GM23338 (cell line): Measurements from ENCODE around the gene ANKH. TPM values are rescaled to one million over a fixed set of nuclear protein-coding genes. Genes with fewer than 3 reads are reported as not detected.

ENCODE experiments used
- ATAC-seq: fragments of 200-7000 bp; cut with Tn5 transposase; 3 replicates; pipeline ENCODE4 v1.9.1; 2020
- DNase-seq: peaks from one replicate; pipeline ENCODE4 v3.0.0-alpha.2; 2015; ENCODE audit warnings: low spot score
- H2AFZ ChIP-seq: fragments of 200-600 bp; sonication (generic); 2 replicates; pipeline ENCODE4 v1.8.0; 2016; ENCODE audit warnings: antibody characterized with exemption, mild to moderate bottlenecking, moderate library complexity
- H3F3A ChIP-seq: fragments of 200-600 bp; sonication (generic); replicated peaks from 2 replicates; pipeline ENCODE4 v1.8.0; 2017; ENCODE audit warnings: antibody characterized with exemption, mixed run types, low read depth
- H3K27ac ChIP-seq: fragments of 200-600 bp; sonication (generic); 2 replicates; pipeline ENCODE4 v1.6.1; 2016; ENCODE audit warnings: low read depth
- H3K27me3 ChIP-seq: fragments of 200-600 bp; sonication (generic); 2 replicates; pipeline ENCODE4 v1.8.0; 2016; ENCODE audit warnings: mild to moderate bottlenecking, mixed run types, moderate library complexity; ENCODE audit not compliant: insufficient read depth
- H3K36me3 ChIP-seq: fragments of 200-600 bp; sonication (generic); 2 replicates; pipeline ENCODE4 v1.8.0; 2016; ENCODE audit warnings: mild to moderate bottlenecking; ENCODE audit not compliant: insufficient read depth
- H3K4me1 ChIP-seq: fragments of 200-600 bp; sonication (generic); 2 replicates; pipeline ENCODE4 v1.8.0; 2016; ENCODE audit warnings: mild to moderate bottlenecking, moderate library complexity; ENCODE audit not compliant: insufficient read depth
- H3K4me2 ChIP-seq: fragments of 200-600 bp; sonication (generic); 2 replicates; pipeline ENCODE4 v1.7.1; 2017; ENCODE audit warnings: mixed run types
- H3K4me3 ChIP-seq: fragments of 200-600 bp; sonication (generic); 2 replicates; pipeline ENCODE4 v1.6.1; 2016; ENCODE audit warnings: mixed run types
- H3K79me2 ChIP-seq: fragments of 200-600 bp; sonication (generic); replicated peaks from 2 replicates; pipeline ENCODE4 v1.8.0; 2017; ENCODE audit warnings: mild to moderate bottlenecking; ENCODE audit not compliant: insufficient read depth
- H3K9me2 ChIP-seq: fragments of 200-600 bp; sonication (generic); 2 replicates; pipeline ENCODE4 v1.8.0; 2017; ENCODE audit not compliant: insufficient read depth
- H4K20me1 ChIP-seq: fragments of 200-600 bp; sonication (generic); replicated peaks from 2 replicates; pipeline ENCODE4 v1.8.0; 2017; ENCODE audit warnings: mild to moderate bottlenecking; ENCODE audit not compliant: insufficient read depth
- H3K27ac Mint-ChIP-seq: 2 replicates; pipeline ENCODE4 v1.8.0; 2020; ENCODE audit warnings: inconsistent platforms, mild to moderate bottlenecking, moderate library complexity, mixed read lengths
- H3K27me3 Mint-ChIP-seq: 3 replicates; pipeline ENCODE4 v1.8.0; 2022; ENCODE audit warnings: low read depth, mild to moderate bottlenecking, moderate library complexity, mixed read lengths, inconsistent platforms; ENCODE audit not compliant: insufficient read depth, poor library complexity
- H3K36me3 Mint-ChIP-seq: 3 replicates; pipeline ENCODE4 v1.8.0; 2021; ENCODE audit warnings: low read depth, mild to moderate bottlenecking, inconsistent platforms, moderate library complexity, mixed read lengths
- H3K4me1 Mint-ChIP-seq: 3 replicates; pipeline ENCODE4 v1.8.0; 2020; ENCODE audit warnings: mild to moderate bottlenecking, inconsistent platforms, mixed read lengths
- H3K4me3 Mint-ChIP-seq: 3 replicates; pipeline ENCODE4 v1.8.0; 2021; ENCODE audit warnings: moderate library complexity, mild to moderate bottlenecking, inconsistent platforms, mixed read lengths
- H3K9me3 Mint-ChIP-seq: 3 replicates; pipeline ENCODE4 v1.8.0; 2020; ENCODE audit warnings: moderate library complexity, mild to moderate bottlenecking, inconsistent platforms, mixed read lengths
- CREB1 ChIP-seq: fragments of 250-450 bp; sonication (Bioruptor Pico); IDR thresholded peaks from 2 replicates; pipeline ENCODE4 v1.5.0; 2020; ENCODE audit warnings: low read depth, mild to moderate bottlenecking, moderate library complexity
- CTCF ChIP-seq, 2 experiments: fragments of 200-600 bp in 1 of 2; sonication (generic) in 1 of 2; conservative IDR thresholded peaks; 2 replicates each; pipeline versions ENCODE4 v1.5.1 to v1.6.1; 2016 to 2017; ENCODE audit warnings: antibody characterized with exemption in 2 of 2, low read depth in 2 of 2, mild to moderate bottlenecking in 2 of 2, moderate library complexity in 1 of 2
- ETS1 ChIP-seq: IDR thresholded peaks from 2 replicates; pipeline ENCODE4 v1.6.1; 2016; ENCODE audit warnings: antibody characterized with exemption
- EZH2 ChIP-seq: fragments of 200-600 bp; sonication (generic); IDR thresholded peaks from one replicate; pipeline ENCODE4 v1.8.0; 2017; ENCODE audit warnings: antibody characterized with exemption, mild to moderate bottlenecking, low read depth; ENCODE audit not compliant: unreplicated experiment
- EZH2phosphoT487 ChIP-seq: fragments of 200-600 bp; sonication (generic); IDR thresholded peaks from one replicate; pipeline ENCODE4 v1.8.1; 2018; ENCODE audit warnings: antibody characterized with exemption; ENCODE audit not compliant: unreplicated experiment
- JUNB ChIP-seq: IDR thresholded peaks from one replicate; pipeline ENCODE4 v1.6.1; 2016; ENCODE audit warnings: antibody characterized with exemption; ENCODE audit not compliant: unreplicated experiment
- NANOG ChIP-seq: IDR thresholded peaks from 2 replicates; pipeline ENCODE4 v1.6.1; 2016; ENCODE audit warnings: antibody characterized with exemption, borderline replicate concordance
- POLR2AphosphoS5 ChIP-seq: IDR thresholded peaks from 2 replicates; pipeline ENCODE4 v1.6.1; 2016; ENCODE audit warnings: antibody characterized with exemption, low read depth
- STAT1 ChIP-seq: IDR thresholded peaks from one replicate; pipeline ENCODE4 v1.6.1; 2016; ENCODE audit warnings: antibody characterized with exemption; ENCODE audit not compliant: unreplicated experiment
- ZNF114 ChIP-seq: fragments of 250-450 bp; sonication (Bioruptor Pico); IDR thresholded peaks from 2 replicates; pipeline ENCODE4 v1.5.0; 2020; ENCODE audit warnings: mild to moderate bottlenecking, moderate library complexity
- ZNF462 ChIP-seq: fragments of 250-450 bp; sonication (Bioruptor Pico); IDR thresholded peaks from 2 replicates; pipeline ENCODE4 v1.5.0; 2020; ENCODE audit warnings: mild to moderate bottlenecking, moderate library complexity
- polyA plus RNA-seq: library from polyadenylated mRNA; unstranded; fragments of >200 nt; fragmentation: Nextera tagmentation; extraction: Ambion mirVana; gene quantifications from 2 replicates; pipeline ENCODE4 v1.2.1, GENCODE V29; 2016
- total RNA-seq: library from RNA; depleted of rRNA; stranded (reverse); fragments of >200 nt; shearing (Covaris generic); gene quantifications from 2 replicates; pipeline ENCODE4 v1.2.3, GENCODE V29; 2014

Gene ANKH
- total and polyA plus RNA-seq, 2 experiments from 2014 or later: 5.0 to 6.1 TPM

- ATAC-seq (no peak), DNase-seq (no peak)
- Histone ChIP-seq H3K4me1 (no peaks in the 10 kb centered on the region), H3K4me2 (no peak overlapping the region), H3F3A (no peaks in the 10 kb centered on the region), H3K27me3 (no peaks in the 10 kb centered on the region), H2AFZ (no peak overlapping the region), H3K4me3 (no peak overlapping the region), H3K79me2 (no peaks in the 10 kb centered on the region), H4K20me1 (no peaks in the 10 kb centered on the region), H3K9me2 (0 out of 2 replicates have a peak, but pooled peaks cover 3% of the 10 kb centered on the region), H3K27ac (no peak overlapping the region), H3K36me3 (no peaks in the 10 kb centered on the region)
- no peaks in the 10 kb centered on the region for H3K27me3 Mint-ChIP-seq
- no peaks in the 10 kb centered on the region for H3K4me1 Mint-ChIP-seq
- H3K36me3 Mint-ChIP-seq: no peaks in the 10 kb centered on the region
- no peaks in the 10 kb centered on the region for H3K9me3 Mint-ChIP-seq
- H3K27ac Mint-ChIP-seq: no peak overlapping the region
- no peak overlapping the region for H3K4me3 Mint-ChIP-seq
- TF ChIP-seq CREB1 (CRISPR knock-in tag) (no peak), NANOG (no peak), POLR2AphosphoS5 (no peak), STAT1 (no peak), ZNF114 (no peak), CTCF (conservative IDR thresholded peaks at IDR 0.05; ENCODE audit: low read depth in 2 of 2) (no peak), EZH2 (no peak), ETS1 (no peak), EZH2phosphoT487 (no peak)
Observed at GRCh38 chr5:14793851-14794250, 77.7 kb downstream of the ANKH start.

GRCh38 chr5:14790911-14791310 is 80.7 kb downstream of the ANKH start:
- no peak for DNase-seq
- Histone ChIP-seq H3K27me3 (no peaks in the 10 kb centered on the region), H4K20me1 (no peaks in the 10 kb centered on the region), H3K27ac (no peak overlapping the region), H3K36me3 (no peaks in the 10 kb centered on the region), H3K79me2 (no peaks in the 10 kb centered on the region), H3K9me2 (0 out of 2 replicates have a peak, but pooled peaks cover 3% of the 10 kb centered on the region), H3K4me2 (no peak overlapping the region), H2AFZ (no peak overlapping the region), H3K4me3 (no peak overlapping the region), H3F3A (no peaks in the 10 kb centered on the region), H3K4me1 (no peaks in the 10 kb centered on the region)
- ATAC-seq: no peak
- Mint-ChIP-seq H3K4me1 (no peaks in the 10 kb centered on the region), H3K9me3 (no peaks in the 10 kb centered on the region), H3K4me3 (no peak overlapping the region), H3K36me3 (no peaks in the 10 kb centered on the region), H3K27ac (no peak overlapping the region), H3K27me3 (no peaks in the 10 kb centered on the region)
- TF ChIP-seq JUNB (no peak), STAT1 (no peak), CTCF (conservative IDR thresholded peaks at IDR 0.05; ENCODE audit: low read depth in 2 of 2) (no peak), ZNF462 (no peak), POLR2AphosphoS5 (no peak), EZH2phosphoT487 (no peak), NANOG (no peak)
